ENCODE measurements around the gene APLP1. TPM values are rescaled to one million over a fixed set of nuclear protein-coding genes. Genes with fewer than 3 reads are reported as not detected.

Gene APLP1
- total RNA-seq, 1 donor from 2014 or later, result 0.26 TPM

Other genes starting within 250 kb of the APLP1 start
- 33.4 and 37.8 TPM in 2 replicates for gene RBM42, start 239.5 kb upstream of the APLP1 start, total RNA-seq
- under 0.01 and 0.38 TPM in 2 replicates for gene ETV2, start 226.8 kb upstream of the APLP1 start, total RNA-seq
- 217 and 224 TPM in 2 replicates for gene COX6B1, start 220.3 kb upstream of the APLP1 start, total RNA-seq
- gene UPK1A, start 202.1 kb upstream of the APLP1 start, total RNA-seq, result 0.38 TPM in 1 of 2 replicates, not detected in the other
- not detected in 2 replicates for gene ZBTB32, start 164.0 kb upstream of the APLP1 start, total RNA-seq
- gene KMT2B, start 150.6 kb upstream of the APLP1 start, total RNA-seq, result 3.4 and 7.0 TPM in 2 replicates
- 0.13 and 0.26 TPM in 2 replicates for gene IGFLR1, start 126.1 kb upstream of the APLP1 start, total RNA-seq
- gene U2AF1L4, start 123.2 kb upstream of the APLP1 start, total RNA-seq, result 14.7 and 17.5 TPM in 2 replicates
- gene PSENEN, start 122.9 kb upstream of the APLP1 start, total RNA-seq, result 7.9 and 21.5 TPM in 2 replicates
- gene LIN37, start 120.0 kb upstream of the APLP1 start, total RNA-seq, result 5.3 and 7.0 TPM in 2 replicates
- 0.13 and 1.3 TPM in 2 replicates for gene HSPB6, start 111.5 kb upstream of the APLP1 start, total RNA-seq
- gene PROSER3, start 110.4 kb upstream of the APLP1 start, total RNA-seq, result 1.3 and 2.6 TPM in 2 replicates
- under 0.01 TPM in 1 of 2 replicates, not detected in the other for gene ARHGAP33, start 93.0 kb upstream of the APLP1 start, total RNA-seq
- not detected in 2 replicates for gene PRODH2, start 55.7 kb upstream of the APLP1 start, total RNA-seq
- not detected in 2 replicates for gene NPHS1, start 16.1 kb upstream of the APLP1 start, total RNA-seq
- not detected in 2 replicates for gene KIRREL2, start 11.7 kb upstream of the APLP1 start, total RNA-seq
- gene NFKBID, start 32.0 kb downstream of the APLP1 start, total RNA-seq, result 1.6 and 1.7 TPM in 2 replicates
- 1.3 TPM in 1 of 2 replicates, not detected in the other for gene HCST, start 34.0 kb downstream of the APLP1 start, total RNA-seq
- gene TYROBP, start 39.7 kb downstream of the APLP1 start, total RNA-seq, result not detected in 2 replicates
- gene LRFN3, start 67.8 kb downstream of the APLP1 start, total RNA-seq, result 0.79 and 1.3 TPM in 2 replicates
- gene SDHAF1, start 126.6 kb downstream of the APLP1 start, total RNA-seq, result 17.5 and 25.3 TPM in 2 replicates
- gene SYNE4, start 140.2 kb downstream of the APLP1 start, total RNA-seq, result 3.4 and 3.6 TPM in 2 replicates
- gene ALKBH6, start 145.6 kb downstream of the APLP1 start, total RNA-seq, result 14.2 and 16.6 TPM in 2 replicates
- under 0.01 and 0.13 TPM in 2 replicates for gene CLIP3, start 164.3 kb downstream of the APLP1 start, total RNA-seq
- gene THAP8, start 185.7 kb downstream of the APLP1 start, total RNA-seq, result 2.0 and 2.1 TPM in 2 replicates
- gene WDR62, start 186.3 kb downstream of the APLP1 start, total RNA-seq, result 0.26 TPM in 2 replicates
- not detected in 2 replicates for gene OVOL3, start 242.6 kb downstream of the APLP1 start, total RNA-seq
- gene POLR2I, start 246.3 kb downstream of the APLP1 start, total RNA-seq, result 68.2 and 107 TPM in 2 replicates
- gene TBCB, start 246.9 kb downstream of the APLP1 start, total RNA-seq, result 132 and 152 TPM in 2 replicates

Data from bronchial epithelial cell (primary cell).